Testis (tissue), 2 donors: ENCODE results near the gene TMEM273.

Experiments used
- CTCF ChIP-seq, 3 experiments: fragments of 450-650 bp in 2 of 3; fragments of 200-600 bp in 1 of 3; sonication (generic) in 1 of 3; IDR thresholded peaks; one replicate each; pipeline ENCODE4 v1.5.1; 2016 to 2019; ENCODE audit warnings: antibody characterized with exemption in 3 of 3, mild to moderate bottlenecking in 2 of 3, moderate library complexity in 1 of 3
- POLR2A ChIP-seq: fragments of 450-650 bp; IDR thresholded peaks from one replicate; pipeline ENCODE4 v1.6.1; 2017; ENCODE audit warnings: antibody characterized with exemption, mild to moderate bottlenecking, moderate library complexity

DNA sequence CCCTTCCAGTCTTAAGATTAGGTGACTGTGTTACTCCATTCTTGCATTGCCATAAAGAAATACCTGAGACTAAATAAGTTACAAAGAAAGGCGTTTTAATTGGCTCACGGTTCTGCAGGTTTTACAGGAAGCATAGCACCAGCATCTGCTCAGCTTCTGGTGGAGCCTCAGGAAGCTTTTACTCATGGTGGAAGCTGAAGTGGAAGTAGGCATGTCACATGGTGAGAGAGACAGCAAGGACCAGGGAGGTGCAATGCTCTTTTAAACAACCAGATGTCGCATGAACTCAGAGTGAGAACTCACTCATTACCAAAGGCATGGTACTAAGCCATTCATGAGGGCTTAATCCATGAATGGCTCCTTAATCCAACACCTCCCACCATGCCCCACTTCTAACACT, 34.0 kb upstream of the TMEM273 start:
- no peak for TF ChIP-seq CTCF (IDR thresholded peaks at IDR 0.05)
- TF ChIP-seq POLR2A = no peak
